RCC 7860 (cell line): ENCODE results near the gene RNF144A.
A peak's percentile ranks its signal among the peaks of the same experiment; 100 is the strongest.
"Not testable (repeated sequence)": the region's sequence is repeated elsewhere in the genome, so short reads cannot be mapped to it uniquely, and the experiment has no call there.

Source experiments
- DNase-seq: peaks from one replicate; pipeline ENCODE4 v3.0.0-alpha.2; 2015; ENCODE audit warnings: low spot score
- FAIRE-seq: peaks from 2 replicates; lab custom pipeline; 2012; peaks lifted over from hg19 to GRCh38; lab: Jason Lieb, UNC

RNF144A gene

GRCh38 chr2:6917071-6917760 is at the start of gene RNF144A:
TSS of gene RNF144A (plus strand) at chr2:6917412. CDS start at chr2:6996927, 79,515 bp downstream.
- DNase-seq (no peak), FAIRE-seq (no peak)

DNA sequence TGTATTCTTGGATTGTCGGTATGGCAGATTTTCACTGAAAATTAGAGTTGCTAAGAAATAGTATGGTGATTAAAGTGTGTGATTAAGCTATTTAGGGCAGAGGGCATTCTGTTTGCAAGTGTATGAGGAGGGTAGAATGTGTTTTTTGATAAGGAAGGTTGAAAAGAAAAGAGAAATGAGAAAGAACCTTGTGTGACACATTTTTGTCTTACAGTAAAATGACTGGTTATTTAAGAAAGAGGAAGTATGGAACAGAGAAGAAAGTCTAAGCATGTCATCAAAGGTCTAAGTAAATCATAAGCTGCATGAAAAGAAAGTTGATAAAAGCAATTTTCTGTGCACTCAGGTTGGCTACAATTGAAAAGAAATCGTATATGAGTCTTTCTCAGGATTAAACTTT is 44.8 kb upstream of the RNF144A start:
- FAIRE-seq (no peak), DNase-seq (no peak)

GRCh38 chr2:6874032-6874431 is 43.2 kb upstream of the RNF144A start:
- no peak for DNase-seq
- no peak for FAIRE-seq

- DNase-seq (no peak), FAIRE-seq (no peak)
These were observed 40.9 kb upstream of the RNF144A start for GRCh38 chr2:6876309-6876708.

DNA sequence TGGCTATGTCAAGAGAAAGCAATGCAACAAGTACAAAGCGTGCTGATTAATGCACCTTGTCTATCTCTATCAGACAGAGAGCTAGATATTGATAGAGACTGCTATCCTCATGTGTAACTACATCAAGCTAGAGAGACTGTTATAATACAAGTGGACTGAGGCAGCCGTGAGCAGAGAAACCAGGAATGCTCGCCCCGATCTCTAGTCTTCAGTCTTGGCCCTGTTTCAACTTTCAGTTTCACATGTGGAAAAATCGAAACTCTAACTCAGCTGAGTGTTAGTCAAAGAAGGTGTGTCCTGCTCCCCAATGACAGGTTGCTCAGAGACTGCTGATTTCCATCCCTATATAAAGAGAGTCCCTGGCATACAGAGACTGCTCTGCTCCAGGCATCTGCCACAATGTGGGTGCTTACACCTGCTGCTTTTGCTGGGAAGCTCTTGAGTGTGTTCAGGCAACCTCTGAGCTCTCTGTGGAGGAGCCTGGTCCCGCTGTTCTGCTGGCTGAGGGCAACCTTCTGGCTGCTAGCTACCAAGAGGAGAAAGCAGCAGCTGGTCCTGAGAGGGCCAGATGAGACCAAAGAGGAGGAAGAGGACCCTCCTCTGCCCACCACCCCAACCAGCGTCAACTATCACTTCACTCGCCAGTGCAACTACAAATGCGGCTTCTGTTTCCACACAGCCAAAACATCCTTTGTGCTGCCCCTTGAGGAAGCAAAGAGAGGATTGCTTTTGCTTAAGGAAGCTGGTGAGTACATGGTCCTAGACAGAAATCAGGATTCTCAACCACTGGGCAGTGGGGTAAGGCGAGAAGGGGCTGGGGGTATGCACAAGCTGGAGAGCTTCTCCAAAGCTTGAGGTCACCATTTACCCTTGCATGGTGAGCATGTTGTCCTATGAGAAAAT is 39.6 kb upstream of the RNF144A start, which contains the start of gene RSAD2:
TSS of gene RSAD2 (plus strand) at position 376 of the 903 bp plus-strand sequence. CDS start at position 400, 24 bp downstream.
- FAIRE-seq (no peak), DNase-seq (no peak)

DNA sequence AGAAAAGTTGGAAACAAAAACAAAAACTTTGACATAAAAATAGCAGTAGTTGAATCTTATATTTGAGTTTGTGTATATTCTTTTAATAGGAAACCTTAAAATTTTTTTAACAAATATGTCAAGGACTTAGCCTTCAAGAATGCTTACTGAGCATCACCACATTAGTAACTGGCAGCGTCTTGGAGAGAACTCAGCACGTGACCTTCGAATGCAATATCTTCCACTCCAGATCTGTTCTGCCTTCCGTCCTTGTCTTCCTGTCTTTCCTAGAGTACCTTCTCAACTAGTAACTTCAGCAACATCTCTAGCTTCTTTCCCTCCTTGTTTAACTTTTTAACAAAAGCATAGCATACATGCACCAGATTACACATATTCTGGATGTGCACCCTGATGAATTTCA is 38.7 kb upstream of the RNF144A start:
- DNase-seq: no peak
- FAIRE-seq: no peak

DNA sequence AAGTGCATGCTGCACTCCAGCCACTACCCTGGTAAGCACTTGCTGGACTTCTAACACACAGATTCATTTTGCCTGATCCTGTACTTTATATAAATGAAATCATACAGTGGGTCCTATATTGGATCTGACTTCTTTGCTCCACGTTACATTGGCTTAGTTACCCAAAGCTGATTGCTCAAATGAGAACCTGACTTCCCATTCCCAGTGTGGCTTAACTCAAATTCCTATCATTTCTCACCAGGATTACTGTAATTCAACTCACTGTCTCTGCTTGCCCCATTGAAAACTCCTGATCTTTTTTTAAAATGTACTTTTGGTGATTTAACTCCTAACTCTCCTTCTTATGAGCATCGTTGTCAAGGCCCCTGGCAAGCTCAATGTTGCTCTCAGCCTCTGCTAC is 38.2 kb upstream of the RNF144A start:
- FAIRE-seq (no peak), DNase-seq (no peak)

- FAIRE-seq: no peak
These were observed 36.9 kb upstream of the RNF144A start for GRCh38 chr2:6880200-6880733.

DNA sequence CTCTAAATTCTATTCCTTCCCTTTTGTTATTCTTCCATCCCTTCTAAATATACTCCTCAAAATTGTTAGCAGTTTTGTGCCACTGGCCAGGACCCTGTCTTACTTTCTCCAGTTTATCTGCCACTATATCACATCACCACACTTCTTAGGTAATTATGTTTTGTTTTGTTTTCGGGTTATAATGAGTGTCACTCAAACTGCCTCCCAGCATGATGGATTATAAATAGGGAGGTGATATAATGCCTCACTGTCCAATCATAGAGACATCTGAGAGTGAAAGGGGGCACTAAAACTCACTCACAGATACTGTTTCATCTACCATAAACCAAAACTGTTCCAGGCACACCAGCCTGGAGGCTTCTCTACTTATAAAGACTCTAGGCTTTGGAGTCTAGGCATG is 36.2 kb upstream of the RNF144A start:
- FAIRE-seq: no peak
- DNase-seq: no peak

More at GRCh38 chr2:6880200-6880733, 36.9 kb upstream of the RNF144A start:
- no peak for DNase-seq

DNA sequence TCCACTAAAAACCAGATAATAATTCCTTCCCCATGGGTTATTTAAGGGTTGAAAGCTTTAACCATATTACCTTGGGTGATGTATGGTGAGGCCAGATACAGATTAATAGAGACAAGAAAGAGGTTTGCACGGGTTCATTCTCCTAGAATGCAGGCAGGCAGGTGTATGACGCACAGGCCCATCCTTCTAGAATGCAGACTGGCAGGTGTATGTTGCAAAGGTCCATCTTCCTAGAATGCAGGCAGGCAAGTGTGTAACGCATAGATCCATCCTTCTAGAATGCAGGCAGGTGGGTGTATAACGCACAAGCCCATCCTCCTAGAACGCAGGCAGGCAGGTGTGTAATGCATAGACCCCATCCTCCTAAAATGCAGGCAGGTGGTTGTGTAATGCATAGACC is 35.7 kb upstream of the RNF144A start:
- DNase-seq: no peak
- FAIRE-seq: no peak

- FAIRE-seq (no peak), DNase-seq (no peak)
These were observed 33.6 kb upstream of the RNF144A start for GRCh38 chr2:6883448-6884122.

DNA sequence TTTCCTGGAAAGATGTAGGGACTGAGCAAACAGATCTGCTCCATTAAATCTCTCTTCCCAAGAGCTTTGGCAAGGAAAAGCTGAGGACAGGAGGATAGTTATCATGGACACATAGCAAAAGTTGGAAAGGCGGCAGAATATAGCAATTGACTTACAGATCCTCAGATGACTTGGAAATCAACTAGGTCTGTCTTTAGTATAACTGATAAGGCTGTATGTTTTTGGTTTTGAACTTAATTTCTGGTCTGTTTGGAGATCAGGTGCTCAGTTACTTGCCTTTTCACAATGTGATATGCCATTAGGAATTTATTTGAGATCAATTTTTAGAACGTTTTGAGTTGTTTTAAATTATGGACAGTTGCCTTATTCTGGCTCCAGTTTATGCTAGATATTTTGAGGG is 31.7 kb upstream of the RNF144A start:
- DNase-seq (no peak), FAIRE-seq (no peak)

DNA sequence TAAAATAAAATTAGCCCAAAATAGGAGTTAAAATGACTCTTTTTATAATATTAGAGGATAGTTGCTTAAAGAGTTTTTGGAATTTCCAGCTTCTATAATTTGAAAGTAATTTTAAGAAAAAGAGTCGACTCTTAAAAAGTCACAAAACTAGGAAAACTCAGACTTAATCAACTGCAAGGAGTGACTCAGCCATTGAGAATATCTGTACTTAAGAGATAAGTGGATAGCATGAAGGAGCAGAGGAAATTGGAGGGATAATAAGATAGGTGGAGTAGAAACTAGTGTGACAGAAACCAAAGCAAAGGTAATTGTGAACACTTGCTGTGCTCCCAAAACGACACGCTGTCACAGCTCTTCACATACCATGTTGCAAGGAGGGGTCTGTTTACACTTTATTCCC is 31.2 kb upstream of the RNF144A start:
- no peak for DNase-seq

DNA sequence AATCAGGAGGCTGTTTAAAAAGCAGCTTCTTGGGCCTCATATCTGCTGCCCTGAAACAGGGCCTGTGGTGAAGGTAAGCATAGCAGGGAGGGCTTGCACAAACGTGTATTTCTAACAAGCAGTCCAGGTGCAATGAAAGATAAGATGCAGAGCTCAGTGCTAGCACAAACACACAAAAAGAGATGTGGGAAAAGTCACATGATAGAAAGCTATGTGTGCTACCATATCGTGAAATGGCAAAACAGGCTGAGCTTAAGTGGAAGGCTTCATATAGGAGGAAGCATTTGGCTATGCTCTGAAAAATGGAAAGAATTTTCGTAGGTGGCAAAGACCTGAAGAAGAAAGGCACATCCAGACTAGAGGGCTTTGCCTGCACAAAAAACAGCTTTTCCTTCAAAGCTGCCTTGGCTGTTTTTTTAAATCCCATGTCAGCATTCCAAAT is 29.4 kb upstream of the RNF144A start:
- no peak for DNase-seq
- FAIRE-seq: no peak

More for the DNA sequence above, 31.2 kb upstream of the RNF144A start:
- no peak for FAIRE-seq

DNA sequence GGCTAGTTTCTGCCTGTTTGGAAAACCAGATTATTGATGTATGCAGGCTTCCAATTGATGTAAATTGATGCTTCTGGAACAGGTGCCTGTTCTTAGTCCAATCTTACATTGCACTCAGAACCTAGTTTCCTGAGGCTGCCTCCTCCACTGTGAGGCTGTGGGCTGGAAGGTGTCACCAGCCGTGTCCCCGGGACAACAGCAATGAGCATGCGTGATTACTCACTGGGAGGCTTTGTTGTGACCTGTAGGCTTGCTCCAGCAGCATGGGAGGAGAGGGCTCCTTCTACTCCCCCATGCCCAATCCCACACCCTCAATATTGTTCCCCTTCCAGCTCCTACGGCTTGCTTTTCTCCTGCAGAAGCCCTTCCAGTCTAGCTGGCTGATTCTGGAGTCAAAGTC is 28.5 kb upstream of the RNF144A start:
- FAIRE-seq (no peak), DNase-seq (no peak)

- FAIRE-seq: no peak
- DNase-seq: no peak
These were observed 23.2 kb upstream of the RNF144A start for GRCh38 chr2:6893876-6894482.

- peak; percentile 13 for DNase-seq
- FAIRE-seq: peak; percentile 79
These were observed 20.1 kb upstream of the RNF144A start for GRCh38 chr2:6896930-6897759.

- not testable (repeated sequence) for DNase-seq, FAIRE-seq
These were observed 14.6 kb upstream of the RNF144A start for GRCh38 chr2:6902581-6902980.

DNA sequence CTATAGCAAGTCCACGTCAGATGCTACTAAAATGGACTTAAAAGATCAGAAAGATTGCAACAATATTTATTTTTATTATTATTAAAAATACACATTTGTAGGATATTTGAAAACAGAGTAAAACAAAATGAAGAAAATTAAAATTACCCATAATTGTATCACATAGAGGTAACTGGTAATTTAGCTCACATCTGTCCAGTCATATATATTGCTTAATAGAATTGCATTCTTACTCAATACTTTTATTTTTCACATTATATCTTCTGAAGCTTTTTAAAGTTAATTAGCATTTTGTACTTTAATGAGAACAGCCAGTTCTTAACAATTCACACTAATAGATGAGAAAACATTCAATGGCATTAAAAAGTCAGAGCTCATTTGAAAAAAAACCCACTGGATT is 11.5 kb upstream of the RNF144A start:
- no peak for DNase-seq
- FAIRE-seq: no peak
